ENCODE measurements around the gene DCUN1D4.

Gene DCUN1D4

GRCh38 chr4:51842554-51843308, at the start of gene DCUN1D4:
Gene DCUN1D4, plus strand, starts transcription at chr4:51843153. Its CDS starts 90 bp downstream, at chr4:51843243.
- peak; percentile 99 for DNase-seq (ENCODE audit: low read depth, low spot score)

- no peak for DNase-seq (ENCODE audit: low read depth, low spot score)
These were observed 22.3 kb upstream of the DCUN1D4 start for GRCh38 chr4:51820443-51821234.

GRCh38 chr4:51825341-51825740, 17.6 kb upstream of the DCUN1D4 start:
- no peak for DNase-seq (ENCODE audit: low read depth, low spot score)

- DNase-seq (ENCODE audit: low read depth, low spot score), result no peak
These were observed 12.7 kb upstream of the DCUN1D4 start for GRCh38 chr4:51830156-51830720.

GRCh38 chr4:51831133-51831532, 11.8 kb upstream of the DCUN1D4 start:
- no peak for DNase-seq (ENCODE audit: low read depth, low spot score)

- no peak for DNase-seq (ENCODE audit: low read depth, low spot score)
These were observed 9.7 kb upstream of the DCUN1D4 start for GRCh38 chr4:51833236-51833635.

GRCh38 chr4:51835079-51835478, 7.9 kb upstream of the DCUN1D4 start:
- DNase-seq (ENCODE audit: low read depth, low spot score), result no peak

GRCh38 chr4:51835855-51836254, 7.1 kb upstream of the DCUN1D4 start:
- no peak for DNase-seq (ENCODE audit: low read depth, low spot score)

GRCh38 chr4:51836549-51836948, 6.4 kb upstream of the DCUN1D4 start:
- no peak for DNase-seq (ENCODE audit: low read depth, low spot score)

GRCh38 chr4:51840781-51841180, 2.2 kb upstream of the DCUN1D4 start:
- no peak for DNase-seq (ENCODE audit: low read depth, low spot score)

- DNase-seq (ENCODE audit: low read depth, low spot score), result no peak
These were observed 793 bp upstream of the DCUN1D4 start for GRCh38 chr4:51842167-51842553.

- DNase-seq (ENCODE audit: low read depth, low spot score), result no peak
These were observed 578 bp downstream of the DCUN1D4 start for GRCh38 chr4:51843309-51844152.

- DNase-seq (ENCODE audit: low read depth, low spot score), result peak; percentile 58
These were observed 1.5 kb downstream of the DCUN1D4 start for GRCh38 chr4:51844153-51845054.

GRCh38 chr4:51845055-51845426, 2.1 kb downstream of the DCUN1D4 start:
- no peak for DNase-seq (ENCODE audit: low read depth, low spot score)

GRCh38 chr4:51845711-51846110, 2.8 kb downstream of the DCUN1D4 start:
- DNase-seq (ENCODE audit: low read depth, low spot score), result no peak

GRCh38 chr4:51849430-51849829, 6.5 kb downstream of the DCUN1D4 start:
- DNase-seq (ENCODE audit: low read depth, low spot score), result no peak

- DNase-seq (ENCODE audit: low read depth, low spot score), result no peak
These were observed 7.3 kb downstream of the DCUN1D4 start for GRCh38 chr4:51850294-51850693.

GRCh38 chr4:51851090-51851936, 8.4 kb downstream of the DCUN1D4 start:
- no peak for DNase-seq (ENCODE audit: low read depth, low spot score)

GRCh38 chr4:51851937-51852290, 9.0 kb downstream of the DCUN1D4 start:
- no peak for DNase-seq (ENCODE audit: low read depth, low spot score)
